Activated CD4-positive, alpha-beta memory T cell treated with anti-CD3 and anti-CD28 coated beads for 36 hours (primary cell): ENCODE data around the gene RETNLB. TPM values are rescaled to one million over a fixed set of nuclear protein-coding genes. Genes with fewer than 3 reads are reported as not detected.

Experiments used
- CTCF ChIA-PET: fragments of 350-600 bp; sonication (Branson Sonifier 250); formaldehyde crosslinking; loops from one replicate; lab custom pipeline; 2021; ENCODE audit warnings: antibody characterized with exemption, inconsistent platforms; lab: Charles Lee
- POLR2A ChIA-PET: fragments of 350-600 bp; sonication (Branson Sonifier 250); formaldehyde crosslinking; loops from one replicate; lab custom pipeline; 2021; ENCODE audit warnings: antibody characterized with exemption; lab: Charles Lee
- DNase-seq: peaks from one replicate; pipeline ENCODE4 v3.0.0-alpha.2; 2020
- H3K27ac Mint-ChIP-seq: one replicate; pipeline ENCODE4 v1.8.0; 2021; ENCODE audit warnings: mixed read lengths
- H3K27me3 Mint-ChIP-seq: one replicate; pipeline ENCODE4 v1.8.0; 2021; ENCODE audit warnings: mixed read lengths
- H3K36me3 Mint-ChIP-seq: one replicate; pipeline ENCODE4 v1.8.0; 2021; ENCODE audit warnings: mixed read lengths
- H3K4me1 Mint-ChIP-seq: one replicate; pipeline ENCODE4 v1.8.0; 2021; ENCODE audit warnings: low read depth, mixed read lengths
- H3K4me3 Mint-ChIP-seq: one replicate; pipeline ENCODE4 v1.8.0; 2021; ENCODE audit warnings: mild to moderate bottlenecking, mixed read lengths
- H3K9me3 Mint-ChIP-seq: one replicate; pipeline ENCODE4 v1.8.0; 2021; ENCODE audit warnings: mixed read lengths
- intact Hi-C: fragments of 100-400 bp; cut with micrococcal nuclease; formaldehyde crosslinking; loops from one replicate; pipeline ENCODE4 v1.15.1; 2023
- total RNA-seq, 2 experiments: library from RNA; stranded (reverse); gene quantifications; one replicate each; pipeline ENCODE4 v1.2.3, GENCODE V29; 2021

Gene RETNLB
- not detected for total RNA-seq

- peaks cover 2% of the 10 kb centered on the region for H3K9me3 Mint-ChIP-seq
- no peaks in the 10 kb centered on the region for H3K27me3 Mint-ChIP-seq
- H3K4me3 Mint-ChIP-seq: no peak within 1 kb of the TSS
- no peak for DNase-seq
- no peaks in the 10 kb centered on the region for H3K4me1 Mint-ChIP-seq
- ChIA-PET POLR2A (no interaction called here), CTCF (interaction anchor here (1.0 kb wide), 1 partner anchor 61 kb away, joined by 4 read pairs; no protein-coding TSS in a partner anchor)
- no peak within 1 kb of the TSS for H3K27ac Mint-ChIP-seq
- intact Hi-C loops: no loop called here
- H3K36me3 Mint-ChIP-seq: no peaks in the 10 kb centered on the region
Measured at GRCh38 chr3:108757404-108757982, at the start of gene RETNLB. TSS of gene RETNLB (minus strand) at chr3:108757410. CDS start at chr3:108757185, 225 bp downstream.

GRCh38 chr3:108806316-108806715, 49.1 kb upstream of the RETNLB start:
- CTCF ChIA-PET: interaction anchor here (1.0 to 1.6 kb wide), 3 partner anchors 12 to 144 kb away, joined by 3 to 7 read pairs (median 6); no protein-coding TSS in a partner anchor
- peak; percentile 25 for DNase-seq
- Mint-ChIP-seq H3K9me3 (peaks cover 8% of the 10 kb centered on the region), H3K4me1 (peaks cover 14% of the 10 kb centered on the region), H3K27ac (peak overlapping the region; percentile 83), H3K4me3 (peak overlapping the region; percentile 20), H3K36me3 (no peaks in the 10 kb centered on the region), H3K27me3 (no peaks in the 10 kb centered on the region)
- intact Hi-C loops: loop anchor here (1.0 kb wide), 2 partner anchors 12 to 29 kb away; no protein-coding TSS in a partner anchor
- POLR2A ChIA-PET: no interaction called here

- Mint-ChIP-seq H3K4me1 (peaks cover 14% of the 10 kb centered on the region), H3K4me3 (no peak overlapping the region), H3K27ac (peak overlapping the region; percentile 83), H3K9me3 (peaks cover 8% of the 10 kb centered on the region), H3K27me3 (no peaks in the 10 kb centered on the region), H3K36me3 (no peaks in the 10 kb centered on the region)
- ChIA-PET CTCF (interaction anchor here (1.0 kb wide), 1 partner anchor 13 kb away, joined by 3 read pairs; no protein-coding TSS in a partner anchor), POLR2A (no interaction called here)
- no peak for DNase-seq
- intact Hi-C loops: no loop called here
Measured at GRCh38 chr3:108804966-108805365, 47.8 kb upstream of the RETNLB start.

GRCh38 chr3:108804437-108804836, 47.2 kb upstream of the RETNLB start:
- ChIA-PET CTCF (interaction anchor here (1.0 kb wide), 1 partner anchor 14 kb away, joined by 3 read pairs; no protein-coding TSS in a partner anchor), POLR2A (no interaction called here)
- intact Hi-C loops: no loop called here
- Mint-ChIP-seq H3K27me3 (no peaks in the 10 kb centered on the region), H3K9me3 (peaks cover 8% of the 10 kb centered on the region), H3K4me1 (peaks cover 14% of the 10 kb centered on the region), H3K27ac (no peak overlapping the region), H3K36me3 (no peaks in the 10 kb centered on the region), H3K4me3 (no peak overlapping the region)
- no peak for DNase-seq

- H3K9me3 Mint-ChIP-seq: no peaks in the 10 kb centered on the region
Measured at GRCh38 chr3:108791473-108791872, 34.3 kb upstream of the RETNLB start.

GRCh38 chr3:108780235-108780634, 23.0 kb upstream of the RETNLB start:
- ChIA-PET CTCF (interaction anchor here (1.4 to 2.7 kb wide), 2 partner anchors 38 to 135 kb away, joined by 3 to 6 read pairs; no protein-coding TSS in a partner anchor), POLR2A (no interaction called here)
- H3K9me3 Mint-ChIP-seq: no peaks in the 10 kb centered on the region
- H3K36me3 Mint-ChIP-seq: no peaks in the 10 kb centered on the region
- peak; percentile 45 for DNase-seq
- no peak overlapping the region for H3K4me3 Mint-ChIP-seq
- intact Hi-C loops: no loop called here
- no peak overlapping the region for H3K27ac Mint-ChIP-seq
- H3K4me1 Mint-ChIP-seq: peaks cover 36% of the 10 kb centered on the region
- H3K27me3 Mint-ChIP-seq: peaks cover 2% of the 10 kb centered on the region

More at GRCh38 chr3:108791473-108791872, 34.3 kb upstream of the RETNLB start:
- ChIA-PET CTCF (no interaction called here), POLR2A (no interaction called here)
- H3K27me3 Mint-ChIP-seq: no peaks in the 10 kb centered on the region
- no peaks in the 10 kb centered on the region for H3K4me1 Mint-ChIP-seq
- H3K27ac Mint-ChIP-seq: no peak overlapping the region
- no peak for DNase-seq
- intact Hi-C loops: no loop called here
- no peak overlapping the region for H3K4me3 Mint-ChIP-seq
- H3K36me3 Mint-ChIP-seq: no peaks in the 10 kb centered on the region

GRCh38 chr3:108779496-108779895, 22.3 kb upstream of the RETNLB start:
- no peak overlapping the region for H3K27ac Mint-ChIP-seq
- no peaks in the 10 kb centered on the region for H3K36me3 Mint-ChIP-seq
- no peak overlapping the region for H3K4me3 Mint-ChIP-seq
- no peak for DNase-seq
- ChIA-PET POLR2A (no interaction called here), CTCF (interaction anchor here (1.4 to 2.7 kb wide), 2 partner anchors 39 to 135 kb away, joined by 3 to 6 read pairs; no protein-coding TSS in a partner anchor)
- H3K27me3 Mint-ChIP-seq: no peaks in the 10 kb centered on the region
- peaks cover 36% of the 10 kb centered on the region for H3K4me1 Mint-ChIP-seq
- H3K9me3 Mint-ChIP-seq: no peaks in the 10 kb centered on the region
- intact Hi-C loops: loop anchor here (5.0 kb wide), 1 partner anchor 62 kb away; no protein-coding TSS in a partner anchor

- no peak overlapping the region for H3K27ac Mint-ChIP-seq
Measured at GRCh38 chr3:108775649-108776048, 18.4 kb upstream of the RETNLB start.

GRCh38 chr3:108767253-108767652, 10.0 kb upstream of the RETNLB start:
- H3K36me3 Mint-ChIP-seq: no peaks in the 10 kb centered on the region
- H3K27me3 Mint-ChIP-seq: no peaks in the 10 kb centered on the region
- ChIA-PET POLR2A (no interaction called here), CTCF (interaction anchor here (1.1 kb wide), 1 partner anchor 143 kb away, joined by 3 read pairs; no protein-coding TSS in a partner anchor)
- DNase-seq: no peak
- H3K4me1 Mint-ChIP-seq: no peaks in the 10 kb centered on the region
- intact Hi-C loops: no loop called here
- H3K27ac Mint-ChIP-seq: no peak overlapping the region
- no peak overlapping the region for H3K4me3 Mint-ChIP-seq
- peaks cover 3% of the 10 kb centered on the region for H3K9me3 Mint-ChIP-seq

More at GRCh38 chr3:108775649-108776048, 18.4 kb upstream of the RETNLB start:
- Mint-ChIP-seq H3K4me1 (peaks cover 34% of the 10 kb centered on the region), H3K27me3 (no peaks in the 10 kb centered on the region), H3K36me3 (peaks cover 2% of the 10 kb centered on the region), H3K4me3 (no peak overlapping the region), H3K9me3 (peaks cover 3% of the 10 kb centered on the region)
- intact Hi-C loops: loop anchor here (5.0 kb wide), 1 partner anchor 58 kb away; no protein-coding TSS in a partner anchor
- ChIA-PET POLR2A (no interaction called here), CTCF (no interaction called here)
- DNase-seq: no peak

- H3K36me3 Mint-ChIP-seq: no peaks in the 10 kb centered on the region
- H3K4me1 Mint-ChIP-seq: no peaks in the 10 kb centered on the region
- intact Hi-C loops: no loop called here
- H3K27ac Mint-ChIP-seq: no peak overlapping the region
- H3K4me3 Mint-ChIP-seq: no peak overlapping the region
- POLR2A ChIA-PET: no interaction called here
- H3K27me3 Mint-ChIP-seq: no peaks in the 10 kb centered on the region
- H3K9me3 Mint-ChIP-seq: peaks cover 2% of the 10 kb centered on the region
- CTCF ChIA-PET: interaction anchor here (1.2 kb wide), 1 partner anchor 268 kb away, joined by 4 read pairs; no protein-coding TSS in a partner anchor
- no peak for DNase-seq
Measured at GRCh38 chr3:108755686-108756085, 1.5 kb downstream of the RETNLB start.

GRCh38 chr3:108744762-108745161, 12.4 kb downstream of the RETNLB start:
- ChIA-PET POLR2A (no interaction called here), CTCF (no interaction called here)
- Mint-ChIP-seq H3K36me3 (no peaks in the 10 kb centered on the region), H3K4me1 (no peaks in the 10 kb centered on the region), H3K27me3 (peaks cover 3% of the 10 kb centered on the region), H3K9me3 (peaks cover 3% of the 10 kb centered on the region), H3K4me3 (no peak overlapping the region), H3K27ac (no peak overlapping the region)
- intact Hi-C loops: no loop called here
- no peak for DNase-seq

- H3K9me3 Mint-ChIP-seq: peaks cover 3% of the 10 kb centered on the region
- no peaks in the 10 kb centered on the region for H3K36me3 Mint-ChIP-seq
- ChIA-PET CTCF (no interaction called here), POLR2A (no interaction called here)
- peaks cover 3% of the 10 kb centered on the region for H3K27me3 Mint-ChIP-seq
- no peak overlapping the region for H3K4me3 Mint-ChIP-seq
- H3K4me1 Mint-ChIP-seq: no peaks in the 10 kb centered on the region
- no peak overlapping the region for H3K27ac Mint-ChIP-seq
- intact Hi-C loops: no loop called here
- no peak for DNase-seq
Measured at GRCh38 chr3:108742929-108743328, 14.3 kb downstream of the RETNLB start.
